ENCODE measurements around the gene ZNF593OS. TPM values are rescaled to one million over a fixed set of nuclear protein-coding genes. Genes with fewer than 3 reads are reported as not detected.

The ZNF593OS gene
- total RNA-seq (2022; extraction: Qiagen RNA extraction): 0.09 to 0.47 TPM in 2 of 5 replicates, not detected in the others

DNA sequence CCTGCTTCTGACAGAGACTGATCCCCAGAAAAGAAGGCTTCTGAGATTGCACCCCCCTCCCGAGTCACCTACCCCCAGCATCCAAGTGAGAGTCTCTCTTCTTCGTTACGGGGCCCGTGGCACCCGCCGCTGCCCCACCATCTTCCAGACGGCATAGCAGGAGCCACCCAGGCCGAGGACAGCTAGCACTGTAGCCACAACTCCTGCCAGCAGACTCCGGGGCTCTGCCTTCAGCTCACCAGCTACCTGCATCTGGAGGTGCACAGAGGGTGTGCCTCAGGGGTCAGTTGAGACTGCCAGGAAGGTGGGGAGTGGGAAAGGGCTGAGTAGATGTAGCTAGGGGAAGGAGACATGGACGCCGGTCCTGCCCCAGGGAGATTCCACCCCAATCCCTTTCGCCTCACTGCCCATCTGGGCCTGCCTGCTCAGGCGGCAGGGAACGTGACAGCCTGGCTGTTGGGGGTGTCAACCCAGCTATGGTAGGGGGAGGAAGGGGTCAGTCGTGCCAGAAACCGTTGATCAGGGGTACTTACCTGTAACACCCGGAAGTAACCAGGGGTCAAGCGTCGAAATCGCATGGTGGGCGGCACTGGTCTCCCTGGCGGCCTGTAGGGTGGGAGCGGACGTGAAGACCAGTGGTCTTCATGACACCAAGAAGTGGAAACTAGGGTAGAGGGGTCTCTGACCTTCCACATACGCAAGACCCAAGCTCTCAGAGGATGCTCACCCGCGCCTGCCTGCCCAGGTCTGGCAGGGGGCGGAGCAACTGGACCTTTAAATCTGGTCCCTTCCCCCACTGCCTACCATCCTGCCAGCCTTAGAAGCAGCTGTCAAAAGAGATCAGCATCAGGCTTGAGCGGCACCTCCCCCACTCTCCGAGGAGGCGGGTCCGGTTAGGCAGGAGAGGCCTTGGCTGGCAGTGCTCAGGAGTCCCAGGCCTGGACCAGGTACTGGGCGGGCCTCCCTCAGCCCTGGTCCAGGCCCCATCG, at the start of gene ZNF593OS:
Gene ZNF593OS (minus strand): TSS at position 749 of the 989 bp plus-strand sequence. CDS start 171 bp downstream, at position 578.

DNA sequence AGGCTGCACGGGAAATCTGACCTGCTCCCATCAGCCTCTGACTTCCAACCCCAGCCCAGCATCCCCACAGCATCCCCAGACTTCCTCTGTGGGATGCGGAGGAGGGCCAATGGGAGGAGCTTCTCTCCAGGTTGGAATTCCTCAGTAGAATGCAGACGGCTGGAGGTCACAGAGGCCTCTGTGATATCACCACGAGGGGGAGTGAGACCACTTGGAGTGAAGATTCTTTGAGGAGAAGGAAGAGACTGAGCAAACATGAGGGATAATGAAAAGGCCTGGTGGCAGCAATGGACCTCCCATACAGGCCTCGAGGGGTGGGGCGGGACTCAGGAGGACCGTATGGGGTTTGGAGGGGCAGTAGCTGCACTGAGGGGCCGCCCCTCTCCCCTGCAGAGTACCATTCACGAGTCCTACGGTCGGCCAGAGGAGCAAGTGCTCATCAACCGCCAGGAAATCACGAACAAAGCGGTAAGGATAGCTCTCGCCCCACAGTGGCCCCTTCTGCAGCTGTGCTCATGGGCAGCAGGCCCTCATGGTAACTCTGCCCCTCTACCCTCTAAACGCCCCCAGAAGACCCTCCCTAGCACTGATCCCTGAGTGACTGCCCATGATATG, 18.8 kb upstream of the ZNF593OS start, which contains the start of gene CATSPER4:
Gene CATSPER4 (plus strand): TSS at position 230 of the 615 bp plus-strand sequence. CDS start 26 bp downstream, at position 256.

DNA sequence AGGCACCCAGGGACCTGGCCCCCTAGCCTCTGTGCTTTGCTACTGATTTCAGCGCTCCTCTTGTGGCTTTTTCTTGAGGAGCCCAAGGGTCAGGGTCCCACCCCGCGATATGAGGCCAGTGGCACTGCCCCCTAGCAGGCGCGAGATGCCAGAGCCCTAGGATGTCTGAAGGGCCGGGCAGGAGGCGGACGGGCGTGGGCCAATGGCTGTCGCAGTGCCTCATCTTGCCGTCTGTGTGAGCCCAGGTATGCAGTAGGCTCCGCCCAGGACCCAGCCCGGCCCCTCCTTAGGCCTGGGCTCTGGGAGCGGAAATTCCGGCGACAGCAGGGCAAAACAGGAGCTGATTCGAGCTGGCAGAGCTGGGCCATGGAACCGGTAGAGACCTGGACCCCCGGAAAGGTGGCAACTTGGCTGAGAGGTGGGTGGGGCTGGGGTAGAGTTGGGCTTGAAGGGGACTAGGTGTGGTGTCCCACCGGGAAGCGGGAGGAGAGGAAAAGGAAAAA, 5.6 kb upstream of the ZNF593OS start, which contains the start of gene CNKSR1:
Gene CNKSR1 (plus strand): TSS at position 310 of the 503 bp plus-strand sequence. CDS start 57 bp downstream, at position 367.

GRCh38 chr1:26169669-26170471, 1.8 kb downstream of the ZNF593OS start, which contains the start of gene ZNF593:
Gene ZNF593, plus strand, starts transcription at chr1:26169908. Its CDS starts 76 bp downstream, at chr1:26169984.

GRCh38 chr1:26168410-26169197, 3.0 kb downstream of the ZNF593OS start, which contains the start of gene C1orf232:
Gene C1orf232, minus strand, starts transcription at chr1:26168963. Its CDS starts 464 bp downstream, at chr1:26168499.

GRCh38 chr1:26158908-26159742, 12.5 kb downstream of the ZNF593OS start, which contains the start of gene FAM110D:
Gene FAM110D, plus strand, starts transcription at chr1:26159079. Its CDS starts 2,213 bp downstream, at chr1:26161292.

Other genes starting within 250 kb of the ZNF593OS start
- gene PAFAH2, start 173.8 kb downstream of the ZNF593OS start, total RNA-seq (2022; extraction: Qiagen RNA extraction): 7.5 to 9.6 TPM (median 7.6 TPM) in 5 replicates
- gene EXTL1, start 150.1 kb downstream of the ZNF593OS start, total RNA-seq (2022; extraction: Qiagen RNA extraction): 0.01 to 0.04 TPM in 2 of 5 replicates, not detected in the others
- 0.03 to 0.10 TPM (median 0.09 TPM) in 5 replicates for gene SLC30A2, start 125.7 kb downstream of the ZNF593OS start, total RNA-seq (2022; extraction: Qiagen RNA extraction)
- gene TRIM63, start 104.2 kb downstream of the ZNF593OS start, total RNA-seq (2022; extraction: Qiagen RNA extraction): 0.08 to 0.17 TPM (median 0.13 TPM) in 5 replicates
- gene PDIK1L, start 60.0 kb downstream of the ZNF593OS start, total RNA-seq (2022; extraction: Qiagen RNA extraction): 1.5 to 2.0 TPM (median 1.9 TPM) in 5 replicates
- 0.03 to 0.07 TPM (median 0.07 TPM) in 3 of 5 replicates, not detected in the others for gene FAM110D, start 12.8 kb downstream of the ZNF593OS start, total RNA-seq (2022; extraction: Qiagen RNA extraction)
- gene C1orf232, start 2.9 kb downstream of the ZNF593OS start, total RNA-seq (2022; extraction: Qiagen RNA extraction): not detected in 5 replicates
- 48.0 to 76.8 TPM (median 69.5 TPM) in 5 replicates for gene ZNF593, start 1.9 kb downstream of the ZNF593OS start, total RNA-seq (2022; extraction: Qiagen RNA extraction)
- gene CNKSR1, start 5.7 kb upstream of the ZNF593OS start, total RNA-seq (2022; extraction: Qiagen RNA extraction): 0.18 to 0.37 TPM (median 0.33 TPM) in 5 replicates
- gene CATSPER4, start 18.8 kb upstream of the ZNF593OS start, total RNA-seq (2022; extraction: Qiagen RNA extraction): not detected in 5 replicates
- gene CEP85, start 62.4 kb upstream of the ZNF593OS start, total RNA-seq (2022; extraction: Qiagen RNA extraction): 12.2 to 14.6 TPM (median 13.0 TPM) in 5 replicates
- 108 to 164 TPM (median 157 TPM) in 5 replicates for gene SH3BGRL3, start 108.3 kb upstream of the ZNF593OS start, total RNA-seq (2022; extraction: Qiagen RNA extraction)
- gene UBXN11, start 134.8 kb upstream of the ZNF593OS start, total RNA-seq (2022; extraction: Qiagen RNA extraction): 11.3 to 19.1 TPM (median 18.1 TPM) in 5 replicates
- not detected in 5 replicates for gene CD52, start 146.1 kb upstream of the ZNF593OS start, total RNA-seq (2022; extraction: Qiagen RNA extraction)
- gene CRYBG2, start 182.3 kb upstream of the ZNF593OS start, total RNA-seq (2022; extraction: Qiagen RNA extraction): 1.2 to 2.6 TPM (median 1.8 TPM) in 5 replicates
- not detected in 5 replicates for gene ZNF683, start 200.9 kb upstream of the ZNF593OS start, total RNA-seq (2022; extraction: Qiagen RNA extraction)
- gene LIN28A, start 239.0 kb upstream of the ZNF593OS start, total RNA-seq (2022; extraction: Qiagen RNA extraction): 0.03 TPM in 1 of 5 replicates, not detected in the others

Data from A549 treated with CORT108297 at 1 μM for 4 hours (cell line).